ENCODE measurements around the gene SLC24A3.

The SLC24A3 gene

DNA sequence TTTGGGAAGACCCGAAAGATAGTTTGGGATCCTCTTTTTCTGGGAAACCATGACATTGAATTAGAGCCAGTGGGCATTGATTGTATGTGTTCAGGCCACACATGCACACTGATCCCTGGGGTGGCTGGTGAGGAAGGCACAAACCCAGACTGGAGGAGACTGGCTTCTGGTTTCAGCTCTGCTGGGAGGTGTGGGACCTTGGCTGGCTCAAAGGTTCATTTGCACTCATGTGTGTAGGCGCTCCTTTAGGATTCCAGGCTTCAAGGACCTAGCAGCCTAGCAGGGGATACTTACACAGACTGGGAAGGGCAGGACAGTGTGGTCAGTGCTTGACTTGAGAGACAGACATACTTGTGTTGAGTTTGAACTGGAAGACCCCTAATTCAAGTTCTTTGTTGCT, 552.8 kb downstream of the SLC24A3 start:
- Histone ChIP-seq H3K9me3 (ENCODE audit: insufficient read depth, low read depth, low read length) (no peaks in the 10 kb centered on the region), H4K91ac (ENCODE audit: low read depth, low read length) (peak overlapping the region; percentile 53), H3K4me2 (ENCODE audit: low read length) (no peak overlapping the region), H4K12ac (ENCODE audit: low read depth, low read length) (no peak overlapping the region), H2BK12ac (ENCODE audit: low read length) (peak overlapping the region; percentile 73), H3K79me1 (ENCODE audit: low read length) (peaks cover 34% of the 10 kb centered on the region), H2BK5ac (ENCODE audit: low read depth, low read length, poor library complexity) (peak overlapping the region; percentile 10), H3K23ac (ENCODE audit: low read length) (no peak overlapping the region), H2AFZ (ENCODE audit: insufficient read depth, low read length, poor library complexity) (no peak overlapping the region), H4K8ac (ENCODE audit: low read depth, low read length) (no peak overlapping the region), H3K14ac (ENCODE audit: low read length) (peak overlapping the region; percentile 9), H2AK5ac (ENCODE audit: low read length) (no peak overlapping the region), H3K36me3 (ENCODE audit: control insufficient read depth in 1 of 2, insufficient read depth in 2 of 2, low read length in 2 of 2) (peaks cover 0 to 2% of the 10 kb centered on the region in 2 experiments), H3K4me1 (ENCODE audit: control insufficient read depth in 1 of 2, insufficient read depth in 2 of 2, low read length in 2 of 2) (peaks cover 37 to 48% of the 10 kb centered on the region in 2 experiments), H3K4me3 (ENCODE audit: low read depth, low read length) (no peak overlapping the region), H3K9ac (ENCODE audit: low read length) (no peak overlapping the region), H3K79me2 (ENCODE audit: control insufficient read depth, insufficient read depth, low read length, poor library complexity) (peaks cover 15% of the 10 kb centered on the region), H3K27me3 (ENCODE audit: insufficient read depth, low read length) (no peaks in the 10 kb centered on the region), H2BK120ac (ENCODE audit: insufficient read depth, low read length, poor library complexity) (peak overlapping the region; percentile 40), H3K27ac (ENCODE audit: low read depth, low read length) (peak overlapping the region; percentile 100), H3K18ac (ENCODE audit: low read length) (peak overlapping the region; percentile 21), H3K4ac (ENCODE audit: low read depth, low read length) (peak overlapping the region; percentile 23)
- no peak for DNase-seq
- no CpG with 5 or more reads among the region's 2 CpGs for WGBS (ENCODE audit: extremely low coverage, insufficient coverage, insufficient read length)

DNA sequence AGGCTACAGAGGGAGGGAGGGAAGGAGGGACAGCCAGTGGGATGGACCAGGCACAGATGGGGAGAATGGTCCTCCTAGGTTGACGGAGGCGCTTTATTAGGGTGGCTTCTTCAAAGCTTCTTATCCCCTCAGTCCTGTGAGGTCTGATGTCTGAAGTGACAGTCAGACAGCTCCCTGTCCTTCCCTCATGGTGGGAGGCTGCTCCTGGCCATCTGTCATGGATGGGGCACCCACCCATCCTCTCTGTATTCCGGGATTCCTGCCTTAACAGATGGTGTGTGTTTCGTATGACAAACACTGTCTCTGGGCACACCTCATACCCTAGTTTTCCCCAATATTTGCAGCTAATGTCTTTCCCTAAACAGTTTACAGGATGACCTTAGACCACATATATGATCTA, 553.5 kb downstream of the SLC24A3 start:
- Histone ChIP-seq H3K4me2 (ENCODE audit: low read length) (no peak overlapping the region), H3K36me3 (ENCODE audit: control insufficient read depth in 1 of 2, insufficient read depth in 2 of 2, low read length in 2 of 2) (peaks cover 0 to 2% of the 10 kb centered on the region in 2 experiments), H2BK120ac (ENCODE audit: insufficient read depth, low read length, poor library complexity) (peak overlapping the region; percentile 65), H3K4me1 (ENCODE audit: control insufficient read depth in 1 of 2, insufficient read depth in 2 of 2, low read length in 2 of 2) (peaks cover 37 to 46% of the 10 kb centered on the region in 2 experiments), H2BK5ac (ENCODE audit: low read depth, low read length, poor library complexity) (peak overlapping the region; percentile 91), H3K4ac (ENCODE audit: low read depth, low read length) (peak overlapping the region; percentile 46), H3K27ac (ENCODE audit: low read depth, low read length) (peak overlapping the region; percentile 100), H3K79me1 (ENCODE audit: low read length) (peaks cover 38% of the 10 kb centered on the region), H3K4me3 (ENCODE audit: low read depth, low read length) (no peak overlapping the region), H3K9ac (ENCODE audit: low read length) (no peak overlapping the region), H4K12ac (ENCODE audit: low read depth, low read length) (peak overlapping the region; percentile 20), H2AFZ (ENCODE audit: insufficient read depth, low read length, poor library complexity) (peak overlapping the region; percentile 46), H2AK5ac (ENCODE audit: low read length) (peak overlapping the region; percentile 98), H3K79me2 (ENCODE audit: control insufficient read depth, insufficient read depth, low read length, poor library complexity) (peaks cover 15% of the 10 kb centered on the region), H3K27me3 (ENCODE audit: insufficient read depth, low read length) (no peaks in the 10 kb centered on the region), H3K23ac (ENCODE audit: low read length) (peak overlapping the region; percentile 78), H2BK12ac (ENCODE audit: low read length) (peak overlapping the region; percentile 98), H3K18ac (ENCODE audit: low read length) (peak overlapping the region; percentile 95), H3K9me3 (ENCODE audit: insufficient read depth, low read depth, low read length) (no peaks in the 10 kb centered on the region), H3K14ac (ENCODE audit: low read length) (peak overlapping the region; percentile 70), H4K8ac (ENCODE audit: low read depth, low read length) (peak overlapping the region; percentile 76), H4K91ac (ENCODE audit: low read depth, low read length) (peak overlapping the region; percentile 81)
- DNase-seq, result no peak
- WGBS (ENCODE audit: extremely low coverage, insufficient coverage, insufficient read length), result no CpG with 5 or more reads among the region's 4 CpGs

DNA sequence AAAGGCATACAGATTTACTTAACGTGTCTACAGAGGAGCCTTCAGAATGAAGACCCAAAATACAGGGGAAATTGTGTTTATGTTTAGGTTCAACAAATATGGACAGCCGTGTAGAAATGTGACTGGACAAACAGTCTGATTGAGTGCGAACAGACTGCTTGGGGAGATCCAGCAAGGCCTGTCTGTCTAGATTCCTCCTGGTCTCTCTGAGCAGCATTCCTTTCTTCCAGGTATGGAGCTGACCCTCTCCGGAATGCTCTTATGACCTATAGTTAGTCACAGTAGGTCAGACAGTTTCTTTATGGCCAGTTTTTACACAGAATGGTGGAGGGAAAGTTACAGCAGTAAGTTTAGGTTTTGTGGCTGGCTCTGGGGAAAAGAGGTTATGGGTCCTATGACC, 554.6 kb downstream of the SLC24A3 start:
- Histone ChIP-seq H4K91ac (ENCODE audit: low read depth, low read length) (peak overlapping the region; percentile 97), H3K14ac (ENCODE audit: low read length) (peak overlapping the region; percentile 96), H3K27me3 (ENCODE audit: insufficient read depth, low read length) (no peaks in the 10 kb centered on the region), H2BK12ac (ENCODE audit: low read length) (no peak overlapping the region), H3K36me3 (ENCODE audit: control insufficient read depth in 1 of 2, insufficient read depth in 2 of 2, low read length in 2 of 2) (peaks cover 0 to 2% of the 10 kb centered on the region in 2 experiments), H4K8ac (ENCODE audit: low read depth, low read length) (peak overlapping the region; percentile 92), H3K9ac (ENCODE audit: low read length) (no peak overlapping the region), H3K4me2 (ENCODE audit: low read length) (peak overlapping the region; percentile 61), H2AK5ac (ENCODE audit: low read length) (no peak overlapping the region), H3K4me3 (ENCODE audit: low read depth, low read length) (no peak overlapping the region), H3K9me3 (ENCODE audit: insufficient read depth, low read depth, low read length) (no peaks in the 10 kb centered on the region), H3K23ac (ENCODE audit: low read length) (no peak overlapping the region), H3K79me2 (ENCODE audit: control insufficient read depth, insufficient read depth, low read length, poor library complexity) (peaks cover 15% of the 10 kb centered on the region), H3K79me1 (ENCODE audit: low read length) (peaks cover 43% of the 10 kb centered on the region), H3K4ac (ENCODE audit: low read depth, low read length) (no peak overlapping the region), H2AFZ (ENCODE audit: insufficient read depth, low read length, poor library complexity) (no peak overlapping the region), H3K27ac (ENCODE audit: low read depth, low read length) (peak overlapping the region; percentile 100), H3K18ac (ENCODE audit: low read length) (no peak overlapping the region), H3K4me1 (ENCODE audit: control insufficient read depth in 1 of 2, insufficient read depth in 2 of 2, low read length in 2 of 2) (peaks cover 39 to 52% of the 10 kb centered on the region in 2 experiments), H2BK5ac (ENCODE audit: low read depth, low read length, poor library complexity) (peak overlapping the region; percentile 98), H2BK120ac (ENCODE audit: insufficient read depth, low read length, poor library complexity) (peak overlapping the region; percentile 97), H4K12ac (ENCODE audit: low read depth, low read length) (no peak overlapping the region)
- peak; percentile 93 to 94 for DNase-seq
- WGBS (ENCODE audit: extremely low coverage, insufficient coverage, insufficient read length), result no CpG with 5 or more reads among the region's 4 CpGs

DNA sequence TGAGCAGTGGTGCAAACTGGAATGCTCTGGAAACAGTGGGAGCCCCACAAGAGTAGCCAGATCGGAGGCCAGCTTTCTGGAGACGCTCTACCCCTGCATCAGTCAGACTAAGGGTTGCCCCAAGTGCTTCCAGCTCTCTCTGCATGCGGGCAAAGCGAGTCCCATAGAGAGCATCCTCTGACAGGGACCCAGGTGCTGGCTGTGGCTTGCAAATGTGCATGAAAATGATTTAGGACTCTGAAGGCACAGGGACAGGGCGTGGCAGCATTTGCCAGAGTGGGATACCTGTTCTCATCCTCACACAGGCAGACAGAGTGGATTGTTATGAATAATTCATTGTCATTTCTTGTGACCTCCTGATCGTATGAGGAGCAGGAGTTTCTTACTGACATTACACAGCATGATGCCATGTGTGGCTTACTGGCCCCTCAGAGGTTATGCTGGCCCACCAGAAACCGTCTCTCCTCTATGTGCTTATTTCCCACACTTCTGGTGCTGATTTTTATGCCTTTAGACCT, 555.9 kb downstream of the SLC24A3 start:
- H4K12ac ChIP-seq (ENCODE audit: low read depth, low read length), result peak overlapping the region; percentile 45
- H3K23ac ChIP-seq (ENCODE audit: low read length), result no peak overlapping the region
- H3K4me3 ChIP-seq (ENCODE audit: low read depth, low read length), result no peak overlapping the region
- DNase-seq, result no peak
- peak overlapping the region; percentile 99 for H3K14ac ChIP-seq (ENCODE audit: low read length)
- no CpG with 5 or more reads among the region's 7 CpGs for WGBS (ENCODE audit: extremely low coverage, insufficient coverage, insufficient read length)
- peak overlapping the region; percentile 90 for H4K8ac ChIP-seq (ENCODE audit: low read depth, low read length)
- H2AK5ac ChIP-seq (ENCODE audit: low read length), result peak overlapping the region; percentile 99
- peaks cover 0 to 2% of the 10 kb centered on the region in 2 experiments for H3K36me3 ChIP-seq (ENCODE audit: control insufficient read depth in 1 of 2, insufficient read depth in 2 of 2, low read length in 2 of 2)
- H3K9me3 ChIP-seq (ENCODE audit: insufficient read depth, low read depth, low read length), result no peaks in the 10 kb centered on the region
- H2BK5ac ChIP-seq (ENCODE audit: low read depth, low read length, poor library complexity), result peak overlapping the region; percentile 100
- H3K9ac ChIP-seq (ENCODE audit: low read length), result no peak overlapping the region
- peaks cover 39 to 54% of the 10 kb centered on the region in 2 experiments for H3K4me1 ChIP-seq (ENCODE audit: control insufficient read depth in 1 of 2, insufficient read depth in 2 of 2, low read length in 2 of 2)
- H3K4ac ChIP-seq (ENCODE audit: low read depth, low read length), result peak overlapping the region; percentile 93
- peak overlapping the region; percentile 8 for H2AFZ ChIP-seq (ENCODE audit: insufficient read depth, low read length, poor library complexity)
- H3K18ac ChIP-seq (ENCODE audit: low read length), result peak overlapping the region; percentile 98
- H3K79me2 ChIP-seq (ENCODE audit: control insufficient read depth, insufficient read depth, low read length, poor library complexity), result peaks cover 15% of the 10 kb centered on the region
- H3K27ac ChIP-seq (ENCODE audit: low read depth, low read length), result peak overlapping the region; percentile 100
- H3K79me1 ChIP-seq (ENCODE audit: low read length), result peaks cover 43% of the 10 kb centered on the region
- H4K91ac ChIP-seq (ENCODE audit: low read depth, low read length), result peak overlapping the region; percentile 99
- H3K27me3 ChIP-seq (ENCODE audit: insufficient read depth, low read length), result no peaks in the 10 kb centered on the region
- H2BK120ac ChIP-seq (ENCODE audit: insufficient read depth, low read length, poor library complexity), result peak overlapping the region; percentile 99
- no peak overlapping the region for H3K4me2 ChIP-seq (ENCODE audit: low read length)
- H2BK12ac ChIP-seq (ENCODE audit: low read length), result peak overlapping the region; percentile 100
